Liver (tissue), 3 donors: ENCODE measurements around the gene IPP.

ENCODE experiments used
- EGR1 ChIP-seq, 2 donors: IDR thresholded peaks; 2 replicates each; pipeline ENCODE4 v1.6.1; 2016 to 2018; ENCODE audit warnings: antibody characterized with exemption in 2 of 2, low read depth in 2 of 2
- GABPA ChIP-seq, 2 donors: IDR thresholded peaks in 1 of 2; conservative IDR thresholded peaks in 1 of 2; 2 replicates each; pipeline ENCODE4 v1.6.1; 2016; ENCODE audit warnings: antibody characterized with exemption in 2 of 2, mild to moderate bottlenecking in 1 of 2, moderate library complexity in 1 of 2
- HNF4A ChIP-seq, 2 donors: conservative IDR thresholded peaks; 2 replicates each; pipeline ENCODE4 v1.6.1; 2016; ENCODE audit warnings: antibody characterized with exemption in 2 of 2, mild to moderate bottlenecking in 2 of 2
- HNF4G ChIP-seq: IDR thresholded peaks from 2 replicates; pipeline ENCODE4 v1.6.1; 2016; ENCODE audit warnings: antibody characterized with exemption
- RAD21 ChIP-seq, 2 donors: IDR thresholded peaks; 2 replicates each; pipeline ENCODE4 v1.6.1; 2016; ENCODE audit warnings: antibody characterized with exemption in 2 of 2, mild to moderate bottlenecking in 2 of 2
- RXRA ChIP-seq, 2 donors: IDR thresholded peaks; 2 replicates each; pipeline ENCODE4 v1.6.1; 2017 to 2018; ENCODE audit warnings: antibody characterized with exemption in 2 of 2, mild to moderate bottlenecking in 1 of 2
- TAF1 ChIP-seq: conservative IDR thresholded peaks from 2 replicates; pipeline ENCODE4 v1.6.1; 2016; ENCODE audit warnings: antibody characterized with exemption, mild to moderate bottlenecking
- YY1 ChIP-seq: IDR thresholded peaks from 2 replicates; pipeline ENCODE4 v1.6.1; 2016; ENCODE audit warnings: antibody characterized with exemption, mild to moderate bottlenecking
- TF ChIP-seq, protein P1 (sequence below): IDR thresholded peaks from 2 replicates; pipeline ENCODE4 v1.6.1; 2016; ENCODE audit warnings: antibody characterized with exemption
- TF ChIP-seq, protein P2 (sequence below): IDR thresholded peaks from 2 replicates; pipeline ENCODE4 v1.6.1; 2016; ENCODE audit warnings: antibody characterized with exemption, mild to moderate bottlenecking
- TF ChIP-seq, protein P3 (sequence below): fragments of 150-350 bp; IDR thresholded peaks from 2 replicates; pipeline ENCODE4 v1.5.1; 2017; ENCODE audit warnings: improper control_type of control experiment, low read depth, low read length; ENCODE audit not compliant: missing input control
- TF ChIP-seq, protein P4 (sequence below): IDR thresholded peaks from 2 replicates; pipeline ENCODE4 v1.6.1; 2016; ENCODE audit warnings: antibody characterized with exemption
- donor health status: healthy.
- donor health status: healthy.

DNA sequence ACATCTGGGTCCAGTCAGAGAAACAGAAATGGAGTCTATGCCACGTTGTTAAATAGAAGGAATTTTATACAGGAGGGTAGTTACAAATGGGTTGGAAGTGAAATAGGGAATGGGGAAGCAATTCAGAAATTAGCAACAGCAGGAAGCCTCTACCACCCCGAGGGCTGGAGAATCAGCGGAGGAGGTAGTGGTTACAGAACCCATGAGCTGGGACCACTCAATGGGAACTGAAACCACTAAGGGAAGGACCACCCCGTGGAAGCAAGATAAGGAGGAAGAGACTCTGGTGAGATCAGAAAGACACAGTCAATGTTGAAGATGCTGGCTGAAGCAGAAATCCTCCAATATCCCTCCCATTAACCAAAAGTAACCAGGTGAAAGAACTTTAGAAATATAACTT is 37.5 kb upstream of the IPP start:
- TF ChIP-seq, protein P1, sequence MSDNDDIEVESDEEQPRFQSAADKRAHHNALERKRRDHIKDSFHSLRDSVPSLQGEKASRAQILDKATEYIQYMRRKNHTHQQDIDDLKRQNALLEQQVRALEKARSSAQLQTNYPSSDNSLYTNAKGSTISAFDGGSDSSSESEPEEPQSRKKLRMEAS, result no peak
- TF ChIP-seq, protein P2, sequence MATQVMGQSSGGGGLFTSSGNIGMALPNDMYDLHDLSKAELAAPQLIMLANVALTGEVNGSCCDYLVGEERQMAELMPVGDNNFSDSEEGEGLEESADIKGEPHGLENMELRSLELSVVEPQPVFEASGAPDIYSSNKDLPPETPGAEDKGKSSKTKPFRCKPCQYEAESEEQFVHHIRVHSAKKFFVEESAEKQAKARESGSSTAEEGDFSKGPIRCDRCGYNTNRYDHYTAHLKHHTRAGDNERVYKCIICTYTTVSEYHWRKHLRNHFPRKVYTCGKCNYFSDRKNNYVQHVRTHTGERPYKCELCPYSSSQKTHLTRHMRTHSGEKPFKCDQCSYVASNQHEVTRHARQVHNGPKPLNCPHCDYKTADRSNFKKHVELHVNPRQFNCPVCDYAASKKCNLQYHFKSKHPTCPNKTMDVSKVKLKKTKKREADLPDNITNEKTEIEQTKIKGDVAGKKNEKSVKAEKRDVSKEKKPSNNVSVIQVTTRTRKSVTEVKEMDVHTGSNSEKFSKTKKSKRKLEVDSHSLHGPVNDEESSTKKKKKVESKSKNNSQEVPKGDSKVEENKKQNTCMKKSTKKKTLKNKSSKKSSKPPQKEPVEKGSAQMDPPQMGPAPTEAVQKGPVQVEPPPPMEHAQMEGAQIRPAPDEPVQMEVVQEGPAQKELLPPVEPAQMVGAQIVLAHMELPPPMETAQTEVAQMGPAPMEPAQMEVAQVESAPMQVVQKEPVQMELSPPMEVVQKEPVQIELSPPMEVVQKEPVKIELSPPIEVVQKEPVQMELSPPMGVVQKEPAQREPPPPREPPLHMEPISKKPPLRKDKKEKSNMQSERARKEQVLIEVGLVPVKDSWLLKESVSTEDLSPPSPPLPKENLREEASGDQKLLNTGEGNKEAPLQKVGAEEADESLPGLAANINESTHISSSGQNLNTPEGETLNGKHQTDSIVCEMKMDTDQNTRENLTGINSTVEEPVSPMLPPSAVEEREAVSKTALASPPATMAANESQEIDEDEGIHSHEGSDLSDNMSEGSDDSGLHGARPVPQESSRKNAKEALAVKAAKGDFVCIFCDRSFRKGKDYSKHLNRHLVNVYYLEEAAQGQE, result no peak
- TF ChIP-seq TAF1 (no peak), EGR1 (IDR thresholded peaks at IDR 0.05; ENCODE audit: low read depth in 2 of 2) (no peak), RXRA (IDR thresholded peaks at IDR 0.05) (no peak), HNF4A (conservative IDR thresholded peaks at IDR 0.05) (no peak), GABPA (IDR thresholded peaks at IDR 0.05 in 1 of 2, conservative IDR thresholded peaks at IDR 0.05 in 1 of 2) (no peak), RAD21 (IDR thresholded peaks at IDR 0.05) (no peak), YY1 (no peak), HNF4G (no peak)
- TF ChIP-seq, protein P3, sequence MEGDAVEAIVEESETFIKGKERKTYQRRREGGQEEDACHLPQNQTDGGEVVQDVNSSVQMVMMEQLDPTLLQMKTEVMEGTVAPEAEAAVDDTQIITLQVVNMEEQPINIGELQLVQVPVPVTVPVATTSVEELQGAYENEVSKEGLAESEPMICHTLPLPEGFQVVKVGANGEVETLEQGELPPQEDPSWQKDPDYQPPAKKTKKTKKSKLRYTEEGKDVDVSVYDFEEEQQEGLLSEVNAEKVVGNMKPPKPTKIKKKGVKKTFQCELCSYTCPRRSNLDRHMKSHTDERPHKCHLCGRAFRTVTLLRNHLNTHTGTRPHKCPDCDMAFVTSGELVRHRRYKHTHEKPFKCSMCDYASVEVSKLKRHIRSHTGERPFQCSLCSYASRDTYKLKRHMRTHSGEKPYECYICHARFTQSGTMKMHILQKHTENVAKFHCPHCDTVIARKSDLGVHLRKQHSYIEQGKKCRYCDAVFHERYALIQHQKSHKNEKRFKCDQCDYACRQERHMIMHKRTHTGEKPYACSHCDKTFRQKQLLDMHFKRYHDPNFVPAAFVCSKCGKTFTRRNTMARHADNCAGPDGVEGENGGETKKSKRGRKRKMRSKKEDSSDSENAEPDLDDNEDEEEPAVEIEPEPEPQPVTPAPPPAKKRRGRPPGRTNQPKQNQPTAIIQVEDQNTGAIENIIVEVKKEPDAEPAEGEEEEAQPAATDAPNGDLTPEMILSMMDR, result no peak
- TF ChIP-seq, protein P4, sequence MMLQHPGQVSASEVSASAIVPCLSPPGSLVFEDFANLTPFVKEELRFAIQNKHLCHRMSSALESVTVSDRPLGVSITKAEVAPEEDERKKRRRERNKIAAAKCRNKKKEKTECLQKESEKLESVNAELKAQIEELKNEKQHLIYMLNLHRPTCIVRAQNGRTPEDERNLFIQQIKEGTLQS, result no peak
